ENCODE results near the gene FEZF2. TPM values are rescaled to one million over a fixed set of nuclear protein-coding genes. Genes with fewer than 3 reads are reported as not detected.

Gene FEZF2
- total RNA-seq, 1 donor: not detected

GRCh38 chr3:62366126-62366484 is 7.2 kb downstream of the FEZF2 start:
- no peak overlapping the region for H2AFZ ChIP-seq (ENCODE audit: low read length)
- H3K36me3 ChIP-seq (ENCODE audit: insufficient read depth, low read length): no peaks in the 10 kb centered on the region
- no peaks in the 10 kb centered on the region for H3K4me1 ChIP-seq (ENCODE audit: insufficient read depth, low read length)
- no peak overlapping the region for H3K4me3 ChIP-seq (ENCODE audit: insufficient read depth, low read length)
- no peak overlapping the region for H3K27ac ChIP-seq (ENCODE audit: low read depth, low read length)
- H3K27me3 ChIP-seq (ENCODE audit: insufficient read depth, low read length): peaks cover 68% of the 10 kb centered on the region
- TF ChIP-seq CTCF (IDR thresholded peaks at IDR 0.05; ENCODE audit: extremely low read depth, low read depth, low read length): no peak
- no peaks in the 10 kb centered on the region for H4K20me1 ChIP-seq (ENCODE audit: insufficient read depth, low read length)
- no peaks in the 10 kb centered on the region for H3K79me2 ChIP-seq (ENCODE audit: insufficient read depth, low read length)
- no peak overlapping the region for H3K4me2 ChIP-seq (ENCODE audit: insufficient read depth, low read length)
- no peaks in the 10 kb centered on the region for H3K9me3 ChIP-seq (ENCODE audit: low read depth, low read length)
- DNase-seq (ENCODE audit: insufficient read length, low spot score, missing footprints): no peak

GRCh38 chr3:62365391-62366125 is 7.8 kb downstream of the FEZF2 start:
- H3K4me1 ChIP-seq (ENCODE audit: insufficient read depth, low read length): no peaks in the 10 kb centered on the region
- no peak for TF ChIP-seq CTCF (IDR thresholded peaks at IDR 0.05; ENCODE audit: extremely low read depth, low read depth, low read length)
- no peaks in the 10 kb centered on the region for H3K79me2 ChIP-seq (ENCODE audit: insufficient read depth, low read length)
- H4K20me1 ChIP-seq (ENCODE audit: insufficient read depth, low read length): no peaks in the 10 kb centered on the region
- no peak overlapping the region for H3K4me2 ChIP-seq (ENCODE audit: insufficient read depth, low read length)
- H2AFZ ChIP-seq (ENCODE audit: low read length): no peak overlapping the region
- no peaks in the 10 kb centered on the region for H3K36me3 ChIP-seq (ENCODE audit: insufficient read depth, low read length)
- H3K27ac ChIP-seq (ENCODE audit: low read depth, low read length): no peak overlapping the region
- DNase-seq (ENCODE audit: insufficient read length, low spot score, missing footprints): no peak
- H3K9me3 ChIP-seq (ENCODE audit: low read depth, low read length): no peaks in the 10 kb centered on the region
- H3K4me3 ChIP-seq (ENCODE audit: insufficient read depth, low read length): no peak overlapping the region
- H3K27me3 ChIP-seq (ENCODE audit: insufficient read depth, low read length): peaks cover 62% of the 10 kb centered on the region

- Histone ChIP-seq H3K4me3 (ENCODE audit: insufficient read depth, low read length) (no peak overlapping the region), H3K27me3 (ENCODE audit: insufficient read depth, low read length) (peaks cover 48% of the 10 kb centered on the region), H3K79me2 (ENCODE audit: insufficient read depth, low read length) (no peaks in the 10 kb centered on the region), H3K9me3 (ENCODE audit: low read depth, low read length) (no peaks in the 10 kb centered on the region), H4K20me1 (ENCODE audit: insufficient read depth, low read length) (no peaks in the 10 kb centered on the region), H3K4me1 (ENCODE audit: insufficient read depth, low read length) (no peaks in the 10 kb centered on the region), H3K4me2 (ENCODE audit: insufficient read depth, low read length) (no peak overlapping the region), H3K27ac (ENCODE audit: low read depth, low read length) (no peak overlapping the region), H3K36me3 (ENCODE audit: insufficient read depth, low read length) (no peaks in the 10 kb centered on the region), H2AFZ (ENCODE audit: low read length) (no peak overlapping the region)
- DNase-seq (ENCODE audit: insufficient read length, low spot score, missing footprints): no peak
- TF ChIP-seq CTCF (IDR thresholded peaks at IDR 0.05; ENCODE audit: extremely low read depth, low read depth, low read length): no peak
Measured at GRCh38 chr3:62364191-62364590, 9.2 kb downstream of the FEZF2 start.

GRCh38 chr3:62363275-62363674 is 10.1 kb downstream of the FEZF2 start:
- H3K36me3 ChIP-seq (ENCODE audit: insufficient read depth, low read length): no peaks in the 10 kb centered on the region
- no peaks in the 10 kb centered on the region for H3K4me1 ChIP-seq (ENCODE audit: insufficient read depth, low read length)
- H3K9me3 ChIP-seq (ENCODE audit: low read depth, low read length): no peaks in the 10 kb centered on the region
- no peak overlapping the region for H2AFZ ChIP-seq (ENCODE audit: low read length)
- no peak overlapping the region for H3K27ac ChIP-seq (ENCODE audit: low read depth, low read length)
- no peaks in the 10 kb centered on the region for H3K79me2 ChIP-seq (ENCODE audit: insufficient read depth, low read length)
- no peak for DNase-seq (ENCODE audit: insufficient read length, low spot score, missing footprints)
- peaks cover 39% of the 10 kb centered on the region for H3K27me3 ChIP-seq (ENCODE audit: insufficient read depth, low read length)
- no peak overlapping the region for H3K4me2 ChIP-seq (ENCODE audit: insufficient read depth, low read length)
- no peak for TF ChIP-seq CTCF (IDR thresholded peaks at IDR 0.05; ENCODE audit: extremely low read depth, low read depth, low read length)
- no peaks in the 10 kb centered on the region for H4K20me1 ChIP-seq (ENCODE audit: insufficient read depth, low read length)
- no peak overlapping the region for H3K4me3 ChIP-seq (ENCODE audit: insufficient read depth, low read length)
